ENCODE results near the gene SLC38A11.

- TF ChIP-seq CTCF (IDR thresholded peaks at IDR 0.05): peak; percentile 51
- TF ChIP-seq SMC3 (IDR thresholded peaks at IDR 0.05; ENCODE audit: low read depth, low read length): peak; percentile 66
- TF ChIP-seq NRF1 (IDR thresholded peaks at IDR 0.05; ENCODE audit: low read depth, low read length): no peak
- no peak for TF ChIP-seq RCOR1 (IDR thresholded peaks at IDR 0.05; ENCODE audit: low read length)
- no peak for TF ChIP-seq EP300 (IDR thresholded peaks at IDR 0.05; ENCODE audit: borderline replicate concordance in 1 of 2, low read depth in 1 of 2, low read length in 1 of 2)
- TF ChIP-seq, protein P1, sequence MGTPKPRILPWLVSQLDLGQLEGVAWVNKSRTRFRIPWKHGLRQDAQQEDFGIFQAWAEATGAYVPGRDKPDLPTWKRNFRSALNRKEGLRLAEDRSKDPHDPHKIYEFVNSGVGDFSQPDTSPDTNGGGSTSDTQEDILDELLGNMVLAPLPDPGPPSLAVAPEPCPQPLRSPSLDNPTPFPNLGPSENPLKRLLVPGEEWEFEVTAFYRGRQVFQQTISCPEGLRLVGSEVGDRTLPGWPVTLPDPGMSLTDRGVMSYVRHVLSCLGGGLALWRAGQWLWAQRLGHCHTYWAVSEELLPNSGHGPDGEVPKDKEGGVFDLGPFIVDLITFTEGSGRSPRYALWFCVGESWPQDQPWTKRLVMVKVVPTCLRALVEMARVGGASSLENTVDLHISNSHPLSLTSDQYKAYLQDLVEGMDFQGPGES (IDR thresholded peaks at IDR 0.05; ENCODE audit: low read depth, low read length): no peak
- no peak for TF ChIP-seq FOXM1 (IDR thresholded peaks at IDR 0.05; ENCODE audit: low read depth)
- no peak for TF ChIP-seq GABPA (IDR thresholded peaks at IDR 0.05; ENCODE audit: low read depth)
- TF ChIP-seq RAD21 (IDR thresholded peaks at IDR 0.05; ENCODE audit: low read length): peak; percentile 81
- TF ChIP-seq, protein P2, sequence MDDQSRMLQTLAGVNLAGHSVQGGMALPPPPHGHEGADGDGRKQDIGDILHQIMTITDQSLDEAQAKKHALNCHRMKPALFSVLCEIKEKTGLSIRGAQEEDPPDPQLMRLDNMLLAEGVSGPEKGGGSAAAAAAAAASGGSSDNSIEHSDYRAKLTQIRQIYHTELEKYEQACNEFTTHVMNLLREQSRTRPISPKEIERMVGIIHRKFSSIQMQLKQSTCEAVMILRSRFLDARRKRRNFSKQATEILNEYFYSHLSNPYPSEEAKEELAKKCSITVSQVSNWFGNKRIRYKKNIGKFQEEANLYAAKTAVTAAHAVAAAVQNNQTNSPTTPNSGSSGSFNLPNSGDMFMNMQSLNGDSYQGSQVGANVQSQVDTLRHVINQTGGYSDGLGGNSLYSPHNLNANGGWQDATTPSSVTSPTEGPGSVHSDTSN (IDR thresholded peaks at IDR 0.05): no peak
- no peak for TF ChIP-seq RFX5 (IDR thresholded peaks at IDR 0.05; ENCODE audit: low read length)
These were observed 37.5 kb upstream of the SLC38A11 start for GRCh38 chr2:164992818-164993217.

Data from SK-N-SH (cell line).